ENCODE data around the gene DPP7.

- no peak for TF ChIP-seq CTCF (IDR thresholded peaks at IDR 0.05)
- no peak for TF ChIP-seq POLR2A (IDR thresholded peaks at IDR 0.05)
Observed at GRCh38 chr9:137107312-137107921, 7.1 kb downstream of the DPP7 start.
